GM18508 (cell line): ENCODE data around the gene PCSK6.
"Not testable (repeated sequence)": the region's sequence is repeated elsewhere in the genome, so short reads cannot be mapped to it uniquely, and the experiment has no call there.

Experiments
- ATAC-seq: cut with Tn5 transposase; IDR thresholded peaks from one replicate; pipeline ENCODE4 v1.9.1; 2021; ENCODE audit warnings: moderate number of reproducible peaks; ENCODE audit not compliant: insufficient read depth, unreplicated experiment

PCSK6 gene

GRCh38 chr15:101390060-101390459 lies 99.4 kb downstream of the PCSK6 start:
- ATAC-seq, result no peak

DNA sequence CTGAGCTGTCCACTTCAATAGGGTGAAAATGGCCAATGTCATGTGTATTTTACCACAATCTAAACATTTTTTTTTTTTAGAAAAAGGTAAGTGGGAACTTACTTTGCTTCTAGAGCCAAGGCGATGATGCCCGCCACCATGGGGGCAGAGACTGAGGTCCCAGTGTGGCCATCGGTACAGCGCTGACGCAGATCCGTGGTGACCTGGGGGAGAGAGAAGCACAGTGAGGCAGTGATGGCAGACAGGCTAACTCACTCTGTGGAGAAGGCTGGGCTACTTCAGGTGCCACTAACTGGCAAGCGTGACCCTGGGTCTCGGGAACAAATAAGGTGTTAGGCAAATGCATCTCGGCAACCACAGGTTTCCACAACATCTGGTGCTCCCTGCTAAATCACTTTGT lies 100.1 kb downstream of the PCSK6 start:
- ATAC-seq, result no peak

- ATAC-seq, result no peak
These were observed 101.5 kb downstream of the PCSK6 start for GRCh38 chr15:101388046-101388445.

DNA sequence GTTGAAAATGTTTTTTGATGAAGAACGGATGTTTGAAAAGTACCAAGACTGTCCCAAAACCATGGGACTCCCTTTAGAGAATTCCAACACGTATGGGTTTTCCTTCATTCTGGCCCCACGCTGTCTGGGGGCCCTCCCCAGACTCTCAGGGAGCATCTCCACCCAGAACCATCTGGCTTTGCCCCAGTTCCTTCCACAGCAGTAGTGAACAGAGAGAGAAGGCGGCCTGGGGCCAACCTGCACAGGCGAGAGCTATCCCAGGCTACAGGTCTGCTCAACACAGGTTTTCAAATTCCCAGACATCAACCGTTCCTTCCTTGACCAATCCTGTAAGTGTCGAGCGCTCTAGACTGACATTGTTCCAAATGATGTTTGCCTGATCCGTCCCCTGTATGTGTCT lies 101.9 kb downstream of the PCSK6 start:
- ATAC-seq, result no peak

DNA sequence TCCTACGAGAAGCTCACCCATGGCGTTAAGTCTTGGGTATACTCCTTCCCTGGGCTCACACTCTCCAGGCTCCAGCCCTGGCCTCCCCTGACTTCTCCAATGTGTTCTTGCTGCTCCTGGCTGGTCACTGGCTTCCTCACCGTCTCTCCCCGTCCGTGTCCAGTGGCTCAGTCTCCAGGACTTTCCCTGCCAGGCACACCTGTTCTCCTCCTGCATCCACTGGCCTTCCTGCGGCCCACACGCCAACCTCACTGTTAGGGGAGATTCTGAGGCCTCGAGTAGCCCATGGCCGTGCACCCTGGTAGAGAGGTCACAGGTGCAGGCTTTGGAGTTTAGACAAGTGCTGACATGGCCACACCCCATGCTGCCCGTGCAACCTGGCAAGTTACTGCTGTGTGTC lies 102.5 kb downstream of the PCSK6 start:
- ATAC-seq, result no peak

GRCh38 chr15:101386006-101386405 lies 103.5 kb downstream of the PCSK6 start:
- no peak for ATAC-seq

GRCh38 chr15:101384276-101384675 lies 105.2 kb downstream of the PCSK6 start:
- no peak for ATAC-seq

GRCh38 chr15:101382544-101382943 lies 107.0 kb downstream of the PCSK6 start:
- no peak for ATAC-seq

GRCh38 chr15:101381671-101382212 lies 107.8 kb downstream of the PCSK6 start:
- no peak for ATAC-seq

DNA sequence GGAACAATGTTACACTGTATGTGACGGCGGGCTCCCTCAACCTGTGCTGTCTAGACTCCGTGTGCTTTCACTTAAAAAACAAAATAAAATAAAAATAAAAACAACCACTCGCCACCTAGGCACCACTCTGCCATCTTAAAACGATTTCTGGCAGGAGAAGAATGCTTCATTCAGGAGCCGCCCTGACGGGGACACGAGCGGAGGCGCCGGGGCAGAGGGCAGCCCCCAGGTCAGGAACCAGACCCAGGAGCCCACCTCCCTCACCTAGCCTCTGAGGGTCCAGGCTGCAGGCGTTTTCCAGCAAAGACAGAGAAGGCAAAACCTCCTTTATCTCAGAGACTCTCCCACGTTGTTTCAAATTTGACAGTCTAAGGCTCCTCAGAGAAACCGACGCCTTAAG lies 109.4 kb downstream of the PCSK6 start:
- no peak for ATAC-seq

DNA sequence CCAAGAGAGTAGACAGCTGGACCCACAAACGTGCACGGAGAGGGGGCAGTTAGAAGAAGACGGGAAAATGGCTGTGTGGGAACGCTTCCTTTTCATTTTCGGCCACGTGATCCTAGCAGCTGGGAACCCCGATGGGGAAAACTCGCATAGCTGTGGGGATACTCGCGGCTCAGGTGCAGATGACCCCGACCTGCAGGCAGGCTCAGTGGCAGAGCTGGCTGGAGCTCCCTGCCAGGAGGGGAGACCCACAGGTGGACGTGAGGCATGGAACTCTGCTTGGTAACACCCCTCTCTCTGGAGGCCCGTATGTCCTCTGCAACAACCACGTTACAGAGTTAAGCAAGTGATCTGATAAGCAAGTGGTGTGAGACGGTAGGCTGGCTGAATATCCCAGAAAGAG lies 109.9 kb downstream of the PCSK6 start:
- no peak for ATAC-seq

DNA sequence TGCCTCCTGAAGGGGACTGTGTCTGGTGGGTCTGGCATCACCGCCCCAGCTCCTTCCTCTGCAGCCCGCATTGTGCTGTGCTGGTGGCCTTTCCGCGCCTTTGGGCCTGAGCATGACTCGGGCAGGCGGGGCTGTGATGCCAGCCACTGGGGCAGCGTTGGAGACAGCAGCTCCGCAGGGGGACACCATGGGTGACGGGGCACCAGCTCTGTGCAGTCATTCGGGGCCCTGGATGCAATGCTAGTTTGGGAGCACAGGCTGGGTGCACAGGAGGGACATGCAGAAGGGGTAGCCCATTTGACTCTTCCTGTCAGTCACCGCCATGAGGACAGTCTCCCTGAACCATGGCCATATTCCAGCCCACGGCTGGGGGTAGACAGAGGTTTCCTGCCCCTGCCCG lies 110.6 kb downstream of the PCSK6 start:
- ATAC-seq, result no peak

DNA sequence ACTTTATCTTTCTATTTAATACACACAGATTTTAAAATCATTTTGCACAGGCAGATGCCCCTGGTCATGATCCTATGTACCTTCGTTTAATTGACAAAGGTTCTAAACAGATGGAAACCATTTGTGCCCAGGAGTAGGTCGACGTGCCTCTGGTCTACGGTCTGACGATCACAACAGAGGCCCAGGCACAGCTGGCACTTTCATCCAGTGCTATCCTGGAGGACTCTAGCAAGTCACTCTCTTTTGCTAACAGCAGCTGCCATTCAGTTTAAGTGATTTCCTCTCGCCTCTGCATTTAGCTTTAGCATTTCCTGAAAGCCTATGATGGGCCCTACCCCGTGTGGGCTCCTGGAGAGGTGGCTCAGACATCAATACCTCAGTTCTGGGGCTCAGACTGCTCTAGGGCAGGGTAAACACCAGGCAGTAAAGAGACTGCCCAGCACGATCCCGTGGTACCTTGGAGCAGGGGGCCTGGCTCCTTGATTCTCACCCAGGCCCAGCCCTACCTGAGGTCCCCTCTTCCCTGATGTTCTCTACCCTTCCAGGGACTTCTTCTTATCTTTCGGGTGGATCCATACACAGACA lies 111.2 kb downstream of the PCSK6 start:
- no peak for ATAC-seq

GRCh38 chr15:101376615-101377395 lies 112.7 kb downstream of the PCSK6 start:
- no peak for ATAC-seq

- not testable (repeated sequence) for ATAC-seq
These were observed 114.5 kb downstream of the PCSK6 start for GRCh38 chr15:101375006-101375405.

DNA sequence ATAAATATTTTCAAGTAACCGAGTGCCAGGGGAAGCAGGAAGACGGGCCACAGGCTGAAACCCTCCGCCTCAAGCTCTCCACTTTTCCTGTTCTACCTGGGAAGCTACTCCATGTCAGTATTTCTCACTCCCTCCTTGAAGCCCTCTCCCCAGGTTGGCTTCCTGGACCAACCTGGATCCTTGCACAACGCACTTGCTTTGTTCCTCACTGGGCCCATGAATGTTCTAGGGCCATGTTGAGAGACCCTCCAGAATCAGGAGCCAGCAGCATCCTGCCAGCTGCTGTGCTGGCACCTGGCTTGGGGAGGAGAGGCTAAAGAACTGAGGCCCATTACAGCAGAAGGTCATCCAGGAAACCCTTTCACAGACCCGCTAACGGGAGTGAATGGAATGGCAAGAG lies 115.2 kb downstream of the PCSK6 start:
- no peak for ATAC-seq

DNA sequence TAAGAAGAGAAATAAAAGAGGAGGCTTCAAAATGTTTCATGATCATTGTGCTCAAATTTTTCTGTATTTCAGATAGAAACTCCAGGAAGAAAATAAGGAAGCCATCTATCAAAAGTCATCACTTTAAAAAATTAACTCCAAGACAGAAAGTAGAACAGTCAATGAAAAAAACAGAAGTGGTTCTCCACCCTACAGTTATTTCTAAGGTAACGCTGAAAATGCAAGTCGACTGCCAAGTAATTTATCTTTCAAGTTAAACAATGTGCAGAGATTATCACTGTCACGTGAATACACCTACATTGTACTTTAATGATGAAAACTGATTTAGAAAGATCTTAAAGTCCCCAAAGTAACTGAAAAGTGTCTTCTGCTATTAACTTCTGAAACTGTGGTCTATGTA lies 115.9 kb downstream of the PCSK6 start:
- no peak for ATAC-seq

GRCh38 chr15:101372960-101373525 lies 116.5 kb downstream of the PCSK6 start:
- ATAC-seq, result no peak

GRCh38 chr15:101372149-101372577 lies 117.3 kb downstream of the PCSK6 start:
- ATAC-seq, result no peak

DNA sequence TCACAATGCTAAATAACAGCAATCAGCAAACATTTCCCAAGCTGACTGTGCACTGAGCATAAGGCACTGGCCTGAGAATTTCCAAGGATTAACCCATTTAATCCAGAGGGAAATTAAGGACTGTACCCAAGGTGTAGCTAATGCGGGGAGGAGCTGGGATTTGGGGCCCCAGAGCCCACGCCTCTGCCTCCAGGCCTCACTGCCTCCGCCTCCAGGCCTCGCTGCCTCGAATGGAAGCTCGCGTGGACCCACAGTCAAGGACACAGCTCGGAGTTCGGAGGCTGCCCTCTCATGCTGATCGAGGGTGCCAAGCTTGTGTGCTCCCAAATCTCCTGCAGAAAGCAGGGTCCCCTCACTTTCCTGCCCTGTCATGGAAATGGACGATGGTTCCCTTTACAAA lies 118.0 kb downstream of the PCSK6 start:
- ATAC-seq, result no peak

DNA sequence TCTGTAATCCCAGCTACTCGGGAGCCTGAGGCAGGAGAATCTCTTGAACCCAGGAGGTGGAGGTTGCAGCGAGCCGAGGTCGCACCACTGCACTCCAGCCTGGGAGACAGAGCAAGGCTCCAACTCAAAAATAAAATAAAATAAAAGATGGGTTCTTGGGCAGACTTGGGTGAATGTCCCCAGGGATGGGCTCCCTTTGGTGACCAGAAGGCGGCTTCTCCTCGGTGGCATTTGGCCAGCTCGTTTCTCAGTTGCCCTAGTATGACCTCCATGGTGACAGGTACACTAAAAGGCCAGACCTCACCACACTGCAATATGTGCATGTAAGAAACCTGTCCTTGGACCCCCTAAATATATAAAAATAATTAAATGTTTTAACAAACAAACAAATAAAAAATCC lies 118.4 kb downstream of the PCSK6 start:
- ATAC-seq, result no peak
